GM12872 (cell line): ENCODE results near the gene SLC35F1.

Source experiments
- TF ChIP-seq, protein P1 (sequence below): IDR thresholded peaks from 3 replicates; pipeline ENCODE4 v1.5.1; 2011; ENCODE audit warnings: low read depth, mild to moderate bottlenecking, low read length, moderate library complexity; ENCODE audit not compliant: insufficient read depth

SLC35F1 gene

DNA sequence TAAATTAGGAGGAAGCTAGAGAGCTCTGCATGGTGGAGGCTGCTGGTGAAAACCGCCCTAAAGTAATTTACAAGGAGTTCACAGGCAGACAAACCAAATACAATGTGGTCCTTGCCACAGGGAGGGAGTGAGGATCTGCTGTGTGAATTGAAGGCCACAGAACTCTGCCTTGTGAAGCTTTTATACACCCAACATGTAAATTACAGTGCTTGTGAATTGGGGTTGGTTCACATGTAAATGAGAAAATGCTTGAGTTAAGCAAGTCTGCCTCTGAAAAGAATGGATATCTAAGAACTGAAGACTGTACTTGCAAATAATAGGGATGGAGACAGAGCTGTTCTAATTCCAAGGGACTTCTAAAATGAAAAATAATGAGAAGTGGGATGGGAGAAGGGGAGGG is 194.2 kb downstream of the SLC35F1 start:
- TF ChIP-seq, protein P1, sequence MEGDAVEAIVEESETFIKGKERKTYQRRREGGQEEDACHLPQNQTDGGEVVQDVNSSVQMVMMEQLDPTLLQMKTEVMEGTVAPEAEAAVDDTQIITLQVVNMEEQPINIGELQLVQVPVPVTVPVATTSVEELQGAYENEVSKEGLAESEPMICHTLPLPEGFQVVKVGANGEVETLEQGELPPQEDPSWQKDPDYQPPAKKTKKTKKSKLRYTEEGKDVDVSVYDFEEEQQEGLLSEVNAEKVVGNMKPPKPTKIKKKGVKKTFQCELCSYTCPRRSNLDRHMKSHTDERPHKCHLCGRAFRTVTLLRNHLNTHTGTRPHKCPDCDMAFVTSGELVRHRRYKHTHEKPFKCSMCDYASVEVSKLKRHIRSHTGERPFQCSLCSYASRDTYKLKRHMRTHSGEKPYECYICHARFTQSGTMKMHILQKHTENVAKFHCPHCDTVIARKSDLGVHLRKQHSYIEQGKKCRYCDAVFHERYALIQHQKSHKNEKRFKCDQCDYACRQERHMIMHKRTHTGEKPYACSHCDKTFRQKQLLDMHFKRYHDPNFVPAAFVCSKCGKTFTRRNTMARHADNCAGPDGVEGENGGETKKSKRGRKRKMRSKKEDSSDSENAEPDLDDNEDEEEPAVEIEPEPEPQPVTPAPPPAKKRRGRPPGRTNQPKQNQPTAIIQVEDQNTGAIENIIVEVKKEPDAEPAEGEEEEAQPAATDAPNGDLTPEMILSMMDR, result no peak

DNA sequence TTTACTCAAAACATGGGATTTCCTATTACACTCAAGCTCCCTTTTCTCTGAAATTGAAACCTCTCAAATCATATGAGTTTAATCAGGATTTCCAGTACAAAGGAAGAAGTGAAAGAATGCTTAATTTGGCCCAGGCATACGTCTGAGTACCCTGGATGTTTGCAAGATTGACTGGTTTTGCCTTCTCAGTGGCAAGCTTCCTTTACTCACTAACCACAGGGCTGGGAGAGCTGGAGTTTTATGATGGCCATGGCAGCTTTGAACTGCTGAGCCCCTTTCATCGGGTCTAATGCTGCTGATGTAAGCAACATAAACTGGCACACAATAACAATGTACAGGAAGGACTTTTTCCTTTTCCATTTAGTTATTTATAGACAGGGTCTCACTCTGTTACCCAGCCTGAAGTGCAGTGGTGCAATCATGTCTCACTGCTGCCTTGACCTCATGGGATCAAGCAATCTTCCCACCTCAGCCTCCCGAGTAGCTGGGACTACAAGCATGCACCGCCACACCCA is 194.8 kb downstream of the SLC35F1 start:
- TF ChIP-seq, protein P1, result no peak

DNA sequence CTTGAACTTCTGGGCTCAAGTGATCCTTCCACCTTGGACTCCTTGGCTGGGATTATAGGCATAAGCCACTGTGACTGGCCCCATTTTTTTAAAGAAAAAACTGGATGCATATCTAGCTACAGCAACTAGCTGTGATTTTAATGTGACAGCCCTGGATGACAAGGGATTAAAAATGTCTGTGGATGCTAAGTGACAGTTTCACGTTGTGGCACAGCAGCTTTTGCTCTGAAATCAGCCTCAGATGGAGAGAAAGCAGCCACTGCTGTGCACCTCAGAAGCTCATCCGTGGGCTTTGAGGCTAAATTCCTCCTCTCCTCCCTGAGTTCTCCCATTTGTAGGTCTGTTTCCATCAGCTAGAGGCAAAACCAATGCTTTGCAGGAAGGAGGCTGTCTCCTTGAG is 195.3 kb downstream of the SLC35F1 start:
- TF ChIP-seq, protein P1, result no peak

DNA sequence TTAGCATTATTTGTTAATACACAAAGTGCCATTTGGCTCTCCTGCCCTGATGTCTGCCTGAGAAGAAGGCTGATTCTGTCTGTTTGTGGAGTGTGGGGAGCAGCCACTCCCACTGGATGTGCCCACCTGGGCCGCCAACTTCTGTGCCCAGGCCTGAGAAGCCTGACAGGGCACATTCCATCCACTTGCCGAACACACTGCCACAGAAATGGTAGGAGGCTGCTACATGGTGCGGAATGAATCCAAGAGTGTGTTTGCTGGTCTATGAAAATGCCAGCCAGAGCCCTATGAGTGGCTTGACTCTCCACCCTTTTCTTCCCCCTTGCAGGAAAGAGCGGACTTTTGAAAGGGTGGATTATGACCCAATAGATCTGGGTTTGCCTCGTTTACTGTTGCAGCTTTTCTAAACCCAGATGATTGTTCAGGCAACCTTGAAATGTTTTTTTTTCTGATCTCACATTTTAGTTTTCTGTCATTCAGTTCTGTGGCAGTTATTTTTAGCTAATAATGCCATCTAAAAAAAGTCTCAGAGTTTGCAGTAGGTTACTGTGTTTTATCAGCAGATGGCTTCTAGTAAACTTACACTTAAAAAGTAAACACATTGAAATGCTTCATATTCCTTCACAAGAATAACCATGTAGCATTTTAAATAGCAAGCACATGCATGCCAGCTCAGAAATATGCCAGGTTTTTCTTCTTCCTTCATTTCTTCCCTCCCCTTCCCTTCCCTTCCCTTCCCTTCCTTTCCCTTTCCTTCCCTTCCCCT is 196.5 kb downstream of the SLC35F1 start:
- TF ChIP-seq, protein P1, result no peak

DNA sequence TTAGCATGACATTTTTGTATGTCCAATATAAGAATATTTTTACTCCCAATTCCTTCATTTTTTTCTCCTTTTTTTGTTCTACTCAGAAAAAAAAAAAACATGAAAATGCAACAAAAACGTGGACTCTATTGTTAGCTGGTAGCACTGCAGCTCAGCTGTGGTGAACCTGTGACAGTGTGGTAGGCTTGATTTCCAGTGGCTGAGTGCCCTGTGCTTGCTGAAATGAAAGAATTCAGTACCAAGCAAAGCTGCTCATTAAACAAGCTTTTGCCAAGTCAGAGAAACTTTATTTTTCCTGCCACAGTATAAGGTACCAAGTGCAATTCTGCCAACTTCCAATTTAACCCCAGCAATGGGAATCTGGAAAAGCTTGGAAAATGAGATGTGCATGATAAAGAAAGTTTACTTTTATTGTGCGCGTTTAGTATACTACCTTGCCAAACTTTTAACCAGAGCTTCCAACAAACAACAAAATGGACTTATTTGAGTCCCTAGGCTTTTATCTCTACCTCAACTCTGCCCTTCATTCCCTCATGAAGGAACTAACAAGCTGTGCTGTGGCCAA is 215.2 kb downstream of the SLC35F1 start:
- TF ChIP-seq, protein P1, result no peak

DNA sequence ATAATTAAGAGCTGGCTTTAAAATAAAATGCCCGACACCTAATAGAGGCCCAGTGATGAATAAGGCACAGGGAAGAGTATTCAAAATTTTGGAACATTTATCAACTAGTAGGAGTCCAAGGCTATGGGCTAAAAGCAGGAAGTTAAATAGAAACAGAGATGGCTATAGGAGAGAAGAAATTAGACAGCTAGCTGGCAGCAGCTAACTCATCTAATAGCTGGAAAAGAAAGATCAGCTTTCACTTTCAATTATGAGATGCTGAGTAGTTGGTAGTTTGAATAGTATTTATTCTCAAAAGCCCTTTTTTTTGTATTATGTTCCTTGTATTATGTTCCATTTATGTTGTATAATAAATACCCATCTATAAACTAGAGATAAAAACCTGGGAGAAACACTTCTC is 215.7 kb downstream of the SLC35F1 start:
- TF ChIP-seq, protein P1, result no peak

DNA sequence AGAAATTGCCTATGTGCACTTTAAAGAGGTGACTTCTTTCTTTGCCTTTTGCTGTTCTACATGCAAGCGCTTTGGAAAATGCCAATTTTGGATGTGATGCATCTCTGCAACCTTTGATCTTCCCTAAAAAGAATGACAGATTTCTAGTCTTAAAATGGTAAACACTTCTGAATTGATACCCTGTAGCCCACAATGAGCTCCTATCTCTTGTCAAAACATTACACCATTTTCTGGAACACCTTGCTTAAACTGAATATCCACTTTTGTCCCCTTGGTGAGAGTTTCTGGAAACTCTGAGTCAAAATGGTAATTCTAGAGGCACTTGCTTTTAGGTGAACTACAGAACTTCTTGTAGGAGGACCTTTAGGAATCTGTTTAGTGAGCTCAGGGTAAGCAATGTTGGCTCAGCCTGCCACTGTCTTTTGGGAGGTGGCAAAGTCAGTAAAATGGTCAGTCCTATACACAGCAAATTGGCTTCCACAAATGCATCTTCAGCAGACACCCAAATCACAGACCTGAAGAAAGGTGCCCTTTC is 216.5 kb downstream of the SLC35F1 start:
- TF ChIP-seq, protein P1, result no peak
